CD4-positive, alpha-beta memory T cell (primary cell): Measurements from ENCODE around the gene SPAG16. TPM values are rescaled to one million over a fixed set of nuclear protein-coding genes. Genes with fewer than 3 reads are reported as not detected.

Source experiments
- CTCF ChIA-PET: fragments of 350-600 bp; sonication (Branson Sonifier 250); formaldehyde crosslinking; loops from one replicate; lab custom pipeline; 2021; ENCODE audit warnings: inconsistent platforms; ENCODE audit not compliant: partially characterized antibody; lab: Charles Lee
- POLR2A ChIA-PET: fragments of 350-600 bp; sonication (Branson Sonifier 250); formaldehyde crosslinking; loops from one replicate; lab custom pipeline; 2021; ENCODE audit not compliant: partially characterized antibody; lab: Charles Lee
- DNase-seq, 5 donors: peaks; one replicate each; pipeline versions ENCODE4 v3.0.0 to v3.0.0-alpha.2; 2020 to 2022; ENCODE audit warnings: mixed read lengths in 1 of 5
- H3K27ac ChIP-seq: one replicate; pipeline ENCODE4 v1.7.0; 2013; ENCODE audit warnings: low read depth, low read length
- H3K27me3 ChIP-seq: 2 replicates; pipeline ENCODE4 v1.7.0; 2013; ENCODE audit warnings: mild to moderate bottlenecking, low read length, moderate library complexity; ENCODE audit not compliant: insufficient read depth
- H3K36me3 ChIP-seq: 2 replicates; pipeline ENCODE4 v1.7.0; 2013; ENCODE audit warnings: mild to moderate bottlenecking, low read length, moderate library complexity; ENCODE audit not compliant: insufficient read depth
- H3K4me1 ChIP-seq: 2 replicates; pipeline ENCODE4 v1.7.0; 2013; ENCODE audit warnings: mild to moderate bottlenecking, low read length, moderate library complexity; ENCODE audit not compliant: insufficient read depth
- H3K4me3 ChIP-seq, 2 donors: one replicate each; pipeline ENCODE4 v1.7.0; 2013; ENCODE audit warnings: low read length in 2 of 2, mild to moderate bottlenecking in 1 of 2
- H3K9me3 ChIP-seq, 2 donors: one replicate each; pipeline ENCODE4 v1.7.0; 2013; ENCODE audit warnings: low read length in 2 of 2, control low read depth in 1 of 2; ENCODE audit not compliant: control insufficient read depth in 1 of 2
- H3K27ac Mint-ChIP-seq, 7 donors: one replicate each; pipeline ENCODE4 v1.8.0; 2020 to 2021; ENCODE audit warnings: mixed read lengths in 7 of 7, mild to moderate bottlenecking in 6 of 7, inconsistent platforms in 3 of 7, moderate library complexity in 3 of 7
- H3K27me3 Mint-ChIP-seq, 2 donors: one replicate each; pipeline ENCODE4 v1.8.0; 2020 to 2021; ENCODE audit warnings: mixed read lengths in 2 of 2
- H3K36me3 Mint-ChIP-seq, 2 donors: one replicate each; pipeline ENCODE4 v1.8.0; 2020 to 2021; ENCODE audit warnings: mixed read lengths in 2 of 2, inconsistent platforms in 1 of 2, mild to moderate bottlenecking in 1 of 2
- H3K4me1 Mint-ChIP-seq, 4 donors: one replicate each; pipeline ENCODE4 v1.8.0; 2020 to 2021; ENCODE audit warnings: mixed read lengths in 4 of 4, mild to moderate bottlenecking in 1 of 4
- H3K4me3 Mint-ChIP-seq, 8 donors: one replicate each; pipeline ENCODE4 v1.8.0; 2020 to 2021; ENCODE audit warnings: mixed read lengths in 8 of 8, mild to moderate bottlenecking in 7 of 8, moderate library complexity in 6 of 8, inconsistent platforms in 3 of 8
- H3K9me3 Mint-ChIP-seq, 8 donors: one replicate each; pipeline ENCODE4 v1.8.0; 2020 to 2021; ENCODE audit warnings: mixed read lengths in 8 of 8, mild to moderate bottlenecking in 5 of 8, inconsistent platforms in 3 of 8, moderate library complexity in 1 of 8
- intact Hi-C: fragments of 100-400 bp; cut with micrococcal nuclease; formaldehyde crosslinking; loops from one replicate; pipeline ENCODE4 v1.15.1; 2023
- polyA plus RNA-seq, 2 donors: library from polyadenylated mRNA; unstranded; fragments of 300-500 nt; fragmentation: Illumina TruSeq; gene quantifications; one replicate each; pipeline ENCODE4 v1.2.3, GENCODE V29; 2021
- total RNA-seq, 2 experiments: library from RNA; stranded (reverse); gene quantifications; one replicate each; pipeline ENCODE4 v1.2.3, GENCODE V29; 2021

Gene SPAG16
- total and polyA plus RNA-seq, 4 experiments from 2014 or later = 6.3 to 21.7 (median 11.2) TPM

GRCh38 chr2:214244847-214245246 is 960.6 kb downstream of the SPAG16 start:
- no peak overlapping the region for H3K27ac Mint-ChIP-seq
- no peaks in the 10 kb centered on the region for H3K36me3 Mint-ChIP-seq
- H3K27ac ChIP-seq = no peak overlapping the region
- H3K4me3 Mint-ChIP-seq = no peak overlapping the region
- H3K4me3 ChIP-seq = no peak overlapping the region
- H3K27me3 ChIP-seq = no peaks in the 10 kb centered on the region
- intact Hi-C loops = no loop called here
- H3K4me1 Mint-ChIP-seq = no peaks in the 10 kb centered on the region
- H3K9me3 Mint-ChIP-seq = peaks cover 0 to 5% (median 0%) of the 10 kb centered on the region in 8 donors
- ChIA-PET CTCF (no interaction called here), POLR2A (no interaction called here)
- H3K36me3 ChIP-seq = no peaks in the 10 kb centered on the region
- no peaks in the 10 kb centered on the region for H3K27me3 Mint-ChIP-seq
- H3K9me3 ChIP-seq = no peaks in the 10 kb centered on the region
- DNase-seq = no peak
- no peaks in the 10 kb centered on the region for H3K4me1 ChIP-seq

GRCh38 chr2:214246417-214246816 is 962.2 kb downstream of the SPAG16 start:
- Mint-ChIP-seq H3K36me3 (no peaks in the 10 kb centered on the region), H3K27me3 (no peaks in the 10 kb centered on the region), H3K4me3 (no peak overlapping the region), H3K27ac (no peak overlapping the region), H3K4me1 (no peaks in the 10 kb centered on the region), H3K9me3 (peaks cover 0 to 6% (median 0%) of the 10 kb centered on the region in 8 donors)
- Histone ChIP-seq H3K36me3 (no peaks in the 10 kb centered on the region), H3K4me1 (no peaks in the 10 kb centered on the region), H3K9me3 (no peaks in the 10 kb centered on the region), H3K27me3 (no peaks in the 10 kb centered on the region), H3K27ac (no peak overlapping the region), H3K4me3 (no peak overlapping the region)
- intact Hi-C loops = no loop called here
- no peak for DNase-seq
- ChIA-PET CTCF (no interaction called here), POLR2A (no interaction called here)

- ChIA-PET CTCF (no interaction called here), POLR2A (no interaction called here)
- no peak for DNase-seq
- Mint-ChIP-seq H3K27ac (no peak overlapping the region), H3K4me3 (no peak overlapping the region), H3K9me3 (peaks cover 0 to 7% (median under 1%) of the 10 kb centered on the region in 8 donors), H3K27me3 (no peaks in the 10 kb centered on the region), H3K4me1 (no peaks in the 10 kb centered on the region), H3K36me3 (no peaks in the 10 kb centered on the region)
- intact Hi-C loops = no loop called here
- Histone ChIP-seq H3K27me3 (no peaks in the 10 kb centered on the region), H3K4me3 (no peak overlapping the region), H3K9me3 (no peaks in the 10 kb centered on the region), H3K4me1 (no peaks in the 10 kb centered on the region), H3K27ac (no peak overlapping the region), H3K36me3 (no peaks in the 10 kb centered on the region)
These were observed 963.3 kb downstream of the SPAG16 start for GRCh38 chr2:214247531-214247930.

- Histone ChIP-seq H3K36me3 (no peaks in the 10 kb centered on the region), H3K27me3 (no peaks in the 10 kb centered on the region), H3K9me3 (no peaks in the 10 kb centered on the region), H3K4me1 (no peaks in the 10 kb centered on the region), H3K4me3 (no peak overlapping the region), H3K27ac (no peak overlapping the region)
- no peaks in the 10 kb centered on the region for H3K4me1 Mint-ChIP-seq
- DNase-seq = no peak
- no peaks in the 10 kb centered on the region for H3K36me3 Mint-ChIP-seq
- H3K9me3 Mint-ChIP-seq = peaks cover 0 to 25% (median 9%) of the 10 kb centered on the region in 8 donors
- POLR2A ChIA-PET = no interaction called here
- H3K27me3 Mint-ChIP-seq = no peaks in the 10 kb centered on the region
- H3K27ac Mint-ChIP-seq = no peak overlapping the region
- CTCF ChIA-PET = no interaction called here
- no peak overlapping the region for H3K4me3 Mint-ChIP-seq
- intact Hi-C loops = no loop called here
These were observed 970.8 kb downstream of the SPAG16 start for GRCh38 chr2:214255046-214255445.

GRCh38 chr2:214261683-214262082 is 977.4 kb downstream of the SPAG16 start:
- Mint-ChIP-seq H3K27ac (no peak overlapping the region), H3K36me3 (no peaks in the 10 kb centered on the region), H3K9me3 (peaks cover 0 to 12% (median 5%) of the 10 kb centered on the region in 8 donors), H3K4me3 (no peak overlapping the region), H3K4me1 (no peaks in the 10 kb centered on the region), H3K27me3 (no peaks in the 10 kb centered on the region)
- Histone ChIP-seq H3K4me3 (no peak overlapping the region), H3K9me3 (no peaks in the 10 kb centered on the region), H3K36me3 (no peaks in the 10 kb centered on the region), H3K27me3 (no peaks in the 10 kb centered on the region), H3K27ac (no peak overlapping the region), H3K4me1 (no peaks in the 10 kb centered on the region)
- intact Hi-C loops = no loop called here
- DNase-seq = no peak
- ChIA-PET CTCF (no interaction called here), POLR2A (no interaction called here)

- Histone ChIP-seq H3K9me3 (no peaks in the 10 kb centered on the region), H3K36me3 (no peaks in the 10 kb centered on the region), H3K4me1 (no peaks in the 10 kb centered on the region), H3K4me3 (no peak overlapping the region), H3K27ac (no peak overlapping the region), H3K27me3 (no peaks in the 10 kb centered on the region)
- intact Hi-C loops = no loop called here
- CTCF ChIA-PET = no interaction called here
- H3K36me3 Mint-ChIP-seq = no peaks in the 10 kb centered on the region
- H3K4me3 Mint-ChIP-seq = no peak overlapping the region
- H3K27me3 Mint-ChIP-seq = no peaks in the 10 kb centered on the region
- POLR2A ChIA-PET = no interaction called here
- no peak overlapping the region for H3K27ac Mint-ChIP-seq
- H3K9me3 Mint-ChIP-seq = peaks cover 0 to 12% (median 6%) of the 10 kb centered on the region in 8 donors
- H3K4me1 Mint-ChIP-seq = no peaks in the 10 kb centered on the region
- no peak for DNase-seq
These were observed 979.9 kb downstream of the SPAG16 start for GRCh38 chr2:214264171-214264570.

GRCh38 chr2:214265991-214266489 is 981.8 kb downstream of the SPAG16 start:
- POLR2A ChIA-PET = no interaction called here
- DNase-seq = no peak

GRCh38 chr2:214277880-214278279 is 993.6 kb downstream of the SPAG16 start:
- POLR2A ChIA-PET = no interaction called here
- Histone ChIP-seq H3K27ac (no peak overlapping the region), H3K27me3 (no peaks in the 10 kb centered on the region), H3K9me3 (no peaks in the 10 kb centered on the region), H3K4me3 (no peak overlapping the region), H3K4me1 (no peaks in the 10 kb centered on the region), H3K36me3 (no peaks in the 10 kb centered on the region)
- H3K9me3 Mint-ChIP-seq = peaks cover 0 to 53% (median 17%) of the 10 kb centered on the region in 8 donors
- CTCF ChIA-PET = no interaction called here
- H3K4me3 Mint-ChIP-seq = no peak overlapping the region
- H3K27me3 Mint-ChIP-seq = no peaks in the 10 kb centered on the region
- no peak overlapping the region for H3K27ac Mint-ChIP-seq
- H3K4me1 Mint-ChIP-seq = no peaks in the 10 kb centered on the region
- DNase-seq = no peak
- intact Hi-C loops = no loop called here
- no peaks in the 10 kb centered on the region for H3K36me3 Mint-ChIP-seq

More at GRCh38 chr2:214265991-214266489, 981.8 kb downstream of the SPAG16 start:
- Histone ChIP-seq H3K4me3 (no peak overlapping the region), H3K36me3 (no peaks in the 10 kb centered on the region), H3K27me3 (no peaks in the 10 kb centered on the region), H3K27ac (no peak overlapping the region), H3K9me3 (no peaks in the 10 kb centered on the region), H3K4me1 (no peaks in the 10 kb centered on the region)
- H3K4me3 Mint-ChIP-seq = no peak overlapping the region
- H3K9me3 Mint-ChIP-seq = peaks cover 0 to 10% (median 5%) of the 10 kb centered on the region in 8 donors
- no peak overlapping the region for H3K27ac Mint-ChIP-seq
- CTCF ChIA-PET = no interaction called here
- intact Hi-C loops = no loop called here
- H3K27me3 Mint-ChIP-seq = no peaks in the 10 kb centered on the region
- no peaks in the 10 kb centered on the region for H3K4me1 Mint-ChIP-seq
- no peaks in the 10 kb centered on the region for H3K36me3 Mint-ChIP-seq
